Stomach (tissue), 9 donors: Measurements from ENCODE around the gene PHETA1. TPM values are rescaled to one million over a fixed set of nuclear protein-coding genes. Genes with fewer than 3 reads are reported as not detected.

Experiments used
- DNase-seq, 2 donors: peaks; one replicate each; pipeline versions ENCODE4 v3.0.0 to v3.0.0-alpha.2; 2013 to 2019
- H3K27ac ChIP-seq, 5 donors: fragments of 200-600 bp in 4 of 5; sonication (generic) in 4 of 5; one replicate each; pipeline ENCODE4 v1.5.1; 2013 to 2019; ENCODE audit warnings: mild to moderate bottlenecking in 1 of 5, moderate library complexity in 1 of 5
- H3K27me3 ChIP-seq, 3 donors: fragments of 200-600 bp; sonication (generic); one replicate each; pipeline ENCODE4 v1.5.1; 2017 to 2019; ENCODE audit warnings: mixed run types in 1 of 3
- H3K36me3 ChIP-seq, 4 donors: fragments of 200-600 bp; sonication (generic); 1 replicate in 3 of 4; 2 replicates in 1 of 4; pipeline ENCODE4 v1.5.1; 2016 to 2019
- H3K4me1 ChIP-seq, 4 donors: fragments of 200-600 bp; sonication (generic); one replicate each; pipeline ENCODE4 v1.5.1; 2016 to 2019
- H3K4me3 ChIP-seq, 4 donors: fragments of 200-600 bp; sonication (generic) in 3 of 4; one replicate each; pipeline ENCODE4 v1.5.1; 2016 to 2019; ENCODE audit warnings: mild to moderate bottlenecking in 1 of 4
- H3K9me3 ChIP-seq, 4 donors: fragments of 200-600 bp; sonication (generic); one replicate each; pipeline ENCODE4 v1.5.1; 2016 to 2019
- EP300 ChIP-seq: sonication (generic); formaldehyde crosslinking; IDR thresholded peaks from one replicate; pipeline ENCODE4 v1.6.1; 2017; ENCODE audit warnings: antibody characterized with exemption
- POLR2A ChIP-seq, 4 donors: fragments of 450-650 bp; IDR thresholded peaks; one replicate each; pipeline ENCODE4 v1.6.1; 2016; ENCODE audit warnings: antibody characterized with exemption in 4 of 4, control low read depth in 2 of 4, mild to moderate bottlenecking in 1 of 4, moderate library complexity in 1 of 4
- POLR2AphosphoS5 ChIP-seq, 3 donors: sonication (generic); formaldehyde crosslinking; IDR thresholded peaks; one replicate each; pipeline ENCODE4 v1.6.1; 2016; ENCODE audit warnings: antibody characterized with exemption in 3 of 3
- WGBS, 5 donors: extraction: QIAGEN DNeasy Blood & Tissue Kit in 3 of 5; methylation state at CpG; one replicate each; pipeline versions ENCODE4 v1.1.5 to v1.1.7; 2013 to 2018; 5-methylcytosine and 5-hydroxymethylcytosine counted together
- intact Hi-C: fragments of 100-400 bp; cut with DNase I; formaldehyde crosslinking; loops from one replicate; pipeline ENCODE4 v1.15.1; 2023; ENCODE audit warnings: low total_unique reads
- polyA plus RNA-seq, 3 donors: library from polyadenylated mRNA; stranded (reverse); fragments of 200-250 nt; gene quantifications; one replicate each; pipeline ENCODE4 v1.2.3, GENCODE V29; 2013
- total RNA-seq, 5 donors: library from RNA; depleted of rRNA; stranded (reverse); fragments of >200 nt; gene quantifications; one replicate each; pipeline versions ENCODE4 v1.1.0 to v1.2.3, GENCODE V29; 2014 to 2016
- TF ChIP-seq, protein P1 (sequence below), 7 experiments: fragments of 450-650 bp in 4 of 7; fragments of 200-600 bp in 3 of 7; sonication (generic) in 3 of 7; IDR thresholded peaks; one replicate each; pipeline ENCODE4 v1.5.1; 2016 to 2019; ENCODE audit warnings: antibody characterized with exemption in 7 of 7, control low read depth in 2 of 7, mild to moderate bottlenecking in 1 of 7
- donor health status: healthy with polysubstance abuse.
- donor health status: Bipolar disorder and iron deficiency.
- donor health status: healthy.

The PHETA1 gene
- total and polyA plus RNA-seq, 8 donors: 7.0 to 59.3 (median 17.7) TPM

DNA sequence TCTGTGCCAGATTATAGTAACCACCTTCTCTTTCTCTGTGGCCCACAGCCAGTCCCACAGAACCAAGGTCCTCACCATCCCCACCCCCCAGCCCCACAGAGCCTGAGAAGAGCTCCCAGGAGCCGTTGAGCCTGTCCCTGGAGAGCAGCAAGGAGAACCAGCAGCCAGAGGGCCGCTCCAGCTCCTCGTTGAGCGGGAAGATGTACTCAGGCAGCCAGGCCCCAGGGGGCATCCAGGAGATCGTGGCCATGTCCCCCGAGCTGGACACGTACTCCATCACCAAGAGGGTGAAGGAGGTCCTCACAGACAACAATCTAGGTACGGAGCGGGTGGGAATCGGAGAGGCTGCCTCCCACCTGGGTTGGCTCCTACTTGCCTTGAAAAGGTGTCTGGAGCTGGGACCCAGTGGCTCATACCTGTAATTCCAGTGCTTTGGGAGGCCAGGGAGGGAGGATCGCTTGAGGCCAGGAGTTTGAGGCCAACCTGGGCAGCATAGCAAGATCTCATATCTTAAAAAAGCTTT, 34.4 kb downstream of the PHETA1 start:
- Histone ChIP-seq H3K27me3 (peaks cover 0 to 10% (median 0%) of the 10 kb centered on the region in 3 donors), H3K9me3 (no peaks in the 10 kb centered on the region), H3K27ac (no peak overlapping the region), H3K4me1 (peaks cover 0 to 10% (median 0%) of the 10 kb centered on the region in 4 donors), H3K36me3 (no peaks in the 10 kb centered on the region), H3K4me3 (no peak overlapping the region)
- WGBS, 5 donors: 88 to 95% (median 93%) methylated on average over 11 of the region's 11 CpGs
- DNase-seq: no peak
- TF ChIP-seq EP300 (no peak), POLR2AphosphoS5 (IDR thresholded peaks at IDR 0.05) (no peak), POLR2A (IDR thresholded peaks at IDR 0.05) (no peak)
- TF ChIP-seq, protein P1, sequence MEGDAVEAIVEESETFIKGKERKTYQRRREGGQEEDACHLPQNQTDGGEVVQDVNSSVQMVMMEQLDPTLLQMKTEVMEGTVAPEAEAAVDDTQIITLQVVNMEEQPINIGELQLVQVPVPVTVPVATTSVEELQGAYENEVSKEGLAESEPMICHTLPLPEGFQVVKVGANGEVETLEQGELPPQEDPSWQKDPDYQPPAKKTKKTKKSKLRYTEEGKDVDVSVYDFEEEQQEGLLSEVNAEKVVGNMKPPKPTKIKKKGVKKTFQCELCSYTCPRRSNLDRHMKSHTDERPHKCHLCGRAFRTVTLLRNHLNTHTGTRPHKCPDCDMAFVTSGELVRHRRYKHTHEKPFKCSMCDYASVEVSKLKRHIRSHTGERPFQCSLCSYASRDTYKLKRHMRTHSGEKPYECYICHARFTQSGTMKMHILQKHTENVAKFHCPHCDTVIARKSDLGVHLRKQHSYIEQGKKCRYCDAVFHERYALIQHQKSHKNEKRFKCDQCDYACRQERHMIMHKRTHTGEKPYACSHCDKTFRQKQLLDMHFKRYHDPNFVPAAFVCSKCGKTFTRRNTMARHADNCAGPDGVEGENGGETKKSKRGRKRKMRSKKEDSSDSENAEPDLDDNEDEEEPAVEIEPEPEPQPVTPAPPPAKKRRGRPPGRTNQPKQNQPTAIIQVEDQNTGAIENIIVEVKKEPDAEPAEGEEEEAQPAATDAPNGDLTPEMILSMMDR (IDR thresholded peaks at IDR 0.05): no peak
- intact Hi-C loops: no loop called here

DNA sequence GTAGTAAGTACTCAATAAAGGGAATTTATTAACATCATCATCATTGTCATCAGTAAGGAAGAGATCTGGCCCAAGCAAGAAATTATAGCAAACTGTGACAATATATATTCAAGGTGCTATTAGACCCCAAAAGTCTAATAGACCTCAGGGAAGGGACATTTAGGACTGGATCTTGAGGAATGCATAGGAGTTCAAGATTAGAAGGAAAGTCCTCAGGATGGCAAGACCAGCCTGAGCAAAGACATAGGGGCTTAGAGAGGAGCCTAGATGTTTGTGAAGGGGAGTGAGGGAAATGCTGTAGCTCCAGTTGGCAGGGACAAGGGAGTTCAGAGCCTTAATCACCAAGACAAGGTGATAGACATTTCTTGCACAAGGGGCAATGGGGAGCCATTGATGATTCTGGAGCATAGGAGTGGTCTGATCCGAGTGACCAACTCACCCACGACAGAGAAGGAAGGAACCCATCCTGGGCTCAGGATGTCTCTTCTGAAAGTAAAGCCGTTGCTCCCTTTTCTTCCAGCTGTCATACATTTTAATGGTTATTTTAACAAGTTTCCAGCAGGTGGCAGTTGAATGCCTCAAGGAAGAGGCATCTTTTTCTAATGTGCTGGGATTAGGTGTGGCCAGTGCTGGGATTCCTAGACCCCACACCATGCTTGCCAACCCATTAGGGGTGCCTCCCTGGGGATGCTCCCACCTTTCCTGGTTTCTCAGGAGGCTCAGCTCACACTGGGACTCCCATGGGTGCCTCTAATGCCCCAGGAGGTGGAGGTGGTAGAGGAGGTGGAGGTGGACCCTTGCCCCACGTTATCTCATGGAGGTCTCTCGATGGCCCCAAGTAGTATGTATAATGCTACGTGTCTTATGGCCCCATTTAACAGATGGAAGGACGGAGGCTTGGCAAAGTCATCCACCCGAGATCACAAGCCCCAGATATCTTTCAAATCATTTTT, 37.8 kb downstream of the PHETA1 start:
- peak in 1 of 2 donors; percentile 62 for DNase-seq
- Histone ChIP-seq H3K27me3 (peaks cover 0 to 14% (median 0%) of the 10 kb centered on the region in 3 donors), H3K9me3 (no peaks in the 10 kb centered on the region), H3K36me3 (no peaks in the 10 kb centered on the region), H3K4me3 (no peak overlapping the region), H3K27ac (no peak overlapping the region), H3K4me1 (peaks cover 0 to 6% (median 0%) of the 10 kb centered on the region in 4 donors)
- TF ChIP-seq POLR2A (IDR thresholded peaks at IDR 0.05) (no peak), EP300 (no peak), POLR2AphosphoS5 (IDR thresholded peaks at IDR 0.05) (no peak)
- TF ChIP-seq, protein P1 (IDR thresholded peaks at IDR 0.05): peak in 4 of 7 experiments; percentile 26 to 39 (median 28)
- intact Hi-C loops: no loop called here
- WGBS, 5 donors: 44 to 51% (median 47%) methylated on average over 8 of the region's 8 CpGs

DNA sequence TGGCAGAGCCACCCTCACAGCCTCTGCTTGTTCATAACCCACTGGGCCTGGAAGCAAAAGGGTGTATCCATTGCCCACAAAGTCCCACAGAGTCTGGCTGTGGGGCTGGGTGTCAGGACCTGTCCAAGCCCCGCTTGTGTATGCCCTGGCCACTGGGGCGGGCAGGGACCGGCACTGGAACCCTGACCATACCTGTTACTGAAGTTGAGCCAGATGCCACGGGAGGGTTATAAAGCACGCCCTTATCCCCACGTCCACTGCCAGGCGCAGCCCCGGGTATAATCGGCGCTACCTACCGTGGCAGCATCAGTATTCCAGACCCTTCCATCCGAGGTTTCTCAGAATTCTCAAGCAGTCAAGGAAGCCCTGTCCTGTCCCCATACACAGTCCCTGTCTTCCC, 40.8 kb downstream of the PHETA1 start:
- Histone ChIP-seq H3K4me1 (peaks cover 0 to 6% (median 0%) of the 10 kb centered on the region in 4 donors), H3K27ac (no peak overlapping the region), H3K4me3 (no peak overlapping the region), H3K9me3 (no peaks in the 10 kb centered on the region), H3K27me3 (peaks cover 0 to 14% (median 0%) of the 10 kb centered on the region in 3 donors), H3K36me3 (no peaks in the 10 kb centered on the region)
- WGBS, 5 donors: 76 to 89% (median 88%) methylated on average over 8 to 12 of the region's 12 CpGs
- TF ChIP-seq POLR2A (IDR thresholded peaks at IDR 0.05): no peak
- no peak for TF ChIP-seq POLR2AphosphoS5 (IDR thresholded peaks at IDR 0.05)
- TF ChIP-seq, protein P1 (IDR thresholded peaks at IDR 0.05): no peak
- TF ChIP-seq EP300: no peak
- intact Hi-C loops: no loop called here
- DNase-seq: no peak

DNA sequence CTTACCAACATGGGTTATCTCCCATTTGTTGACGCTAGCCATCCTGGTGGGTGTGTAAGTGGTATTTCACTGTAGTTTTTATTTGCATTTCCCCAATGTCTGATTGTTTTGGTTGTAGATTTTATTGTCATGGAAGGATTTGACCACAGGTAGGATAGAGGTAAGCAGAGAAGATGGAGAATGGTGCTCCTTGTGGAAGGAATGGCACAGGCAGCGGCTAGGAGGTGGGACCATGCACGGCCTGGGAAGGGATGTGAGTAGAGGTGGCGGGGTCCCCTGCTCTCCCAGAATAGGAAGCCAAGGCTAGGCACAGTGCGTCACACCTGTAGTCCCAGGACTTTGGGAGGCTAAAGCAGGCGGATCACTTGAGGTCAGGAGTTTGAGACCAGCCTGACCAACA, 41.4 kb downstream of the PHETA1 start:
- 72 to 83% (median 76%) methylated on average over 6 of the region's 6 CpGs for WGBS, 5 donors
- intact Hi-C loops: no loop called here
- Histone ChIP-seq H3K27ac (no peak overlapping the region), H3K27me3 (peaks cover 0 to 14% (median 0%) of the 10 kb centered on the region in 3 donors), H3K4me1 (peaks cover 0 to 6% (median 0%) of the 10 kb centered on the region in 4 donors), H3K9me3 (no peaks in the 10 kb centered on the region), H3K36me3 (no peaks in the 10 kb centered on the region), H3K4me3 (no peak overlapping the region)
- no peak for DNase-seq
- TF ChIP-seq POLR2A (IDR thresholded peaks at IDR 0.05) (no peak), EP300 (no peak), POLR2AphosphoS5 (IDR thresholded peaks at IDR 0.05) (no peak)
- TF ChIP-seq, protein P1 (IDR thresholded peaks at IDR 0.05): no peak
